ENCODE measurements around the gene PDE8B.

DNA sequence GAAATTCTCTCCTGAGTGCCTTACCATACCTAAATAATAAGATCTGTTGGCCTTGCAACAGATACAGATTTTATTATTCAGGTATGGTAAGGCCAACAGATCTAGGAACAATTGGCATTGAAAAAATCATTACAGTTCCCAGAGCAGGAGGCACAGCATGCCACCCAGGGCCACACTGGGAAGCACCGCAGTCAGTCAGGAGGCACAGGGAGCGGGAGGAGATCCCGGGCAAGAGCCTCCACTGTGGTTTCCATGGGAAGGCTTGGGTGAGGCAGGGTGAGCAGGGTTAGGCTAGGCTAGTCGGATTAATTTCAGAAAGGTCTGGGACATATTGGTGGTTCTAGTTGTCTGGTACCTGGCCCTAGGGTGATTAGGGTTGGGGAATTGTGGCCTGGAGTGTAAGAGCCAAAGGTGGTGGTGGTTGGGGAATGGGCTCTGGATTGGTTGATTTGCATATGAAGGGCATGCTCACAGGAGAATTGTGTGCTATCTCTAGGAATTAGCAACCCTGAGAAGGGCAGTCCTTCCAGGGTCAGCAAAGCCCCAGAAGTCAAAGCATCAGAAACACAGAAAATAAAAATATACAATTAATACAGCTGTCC lies 111.4 kb downstream of the PDE8B start:
- TF ChIP-seq, protein P1, sequence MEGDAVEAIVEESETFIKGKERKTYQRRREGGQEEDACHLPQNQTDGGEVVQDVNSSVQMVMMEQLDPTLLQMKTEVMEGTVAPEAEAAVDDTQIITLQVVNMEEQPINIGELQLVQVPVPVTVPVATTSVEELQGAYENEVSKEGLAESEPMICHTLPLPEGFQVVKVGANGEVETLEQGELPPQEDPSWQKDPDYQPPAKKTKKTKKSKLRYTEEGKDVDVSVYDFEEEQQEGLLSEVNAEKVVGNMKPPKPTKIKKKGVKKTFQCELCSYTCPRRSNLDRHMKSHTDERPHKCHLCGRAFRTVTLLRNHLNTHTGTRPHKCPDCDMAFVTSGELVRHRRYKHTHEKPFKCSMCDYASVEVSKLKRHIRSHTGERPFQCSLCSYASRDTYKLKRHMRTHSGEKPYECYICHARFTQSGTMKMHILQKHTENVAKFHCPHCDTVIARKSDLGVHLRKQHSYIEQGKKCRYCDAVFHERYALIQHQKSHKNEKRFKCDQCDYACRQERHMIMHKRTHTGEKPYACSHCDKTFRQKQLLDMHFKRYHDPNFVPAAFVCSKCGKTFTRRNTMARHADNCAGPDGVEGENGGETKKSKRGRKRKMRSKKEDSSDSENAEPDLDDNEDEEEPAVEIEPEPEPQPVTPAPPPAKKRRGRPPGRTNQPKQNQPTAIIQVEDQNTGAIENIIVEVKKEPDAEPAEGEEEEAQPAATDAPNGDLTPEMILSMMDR (IDR thresholded peaks at IDR 0.05): no peak
- TF ChIP-seq EZH2 (IDR thresholded peaks at IDR 0.05; ENCODE audit: borderline replicate concordance, insufficient read depth, low read depth, low read length, poor library complexity, severe bottlenecking): no peak
